ENCODE results near the gene TM6SF1.
"Not testable (repeated sequence)": the region's sequence is repeated elsewhere in the genome, so short reads cannot be mapped to it uniquely, and the experiment has no call there.

DNA sequence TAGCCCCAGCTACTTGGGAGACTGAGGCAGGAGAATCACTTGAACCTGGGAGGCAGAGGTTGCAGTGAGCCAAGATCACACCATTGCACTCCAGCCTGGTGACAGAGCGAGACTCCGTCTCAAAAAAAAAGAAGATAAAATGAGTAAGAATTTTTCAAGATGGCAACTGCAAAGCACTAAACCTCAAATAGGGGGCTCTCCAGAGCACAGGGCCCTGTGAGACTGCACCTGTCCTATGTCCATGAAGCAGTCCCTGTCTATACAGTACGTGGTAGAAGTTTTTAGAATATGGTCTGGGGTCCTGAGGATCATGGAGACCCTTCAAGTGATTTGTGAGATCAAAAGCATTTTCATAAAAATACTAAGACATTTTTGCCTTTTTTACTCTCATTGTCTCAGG lies 22.0 kb upstream of the TM6SF1 start:
- TF ChIP-seq, protein P1, sequence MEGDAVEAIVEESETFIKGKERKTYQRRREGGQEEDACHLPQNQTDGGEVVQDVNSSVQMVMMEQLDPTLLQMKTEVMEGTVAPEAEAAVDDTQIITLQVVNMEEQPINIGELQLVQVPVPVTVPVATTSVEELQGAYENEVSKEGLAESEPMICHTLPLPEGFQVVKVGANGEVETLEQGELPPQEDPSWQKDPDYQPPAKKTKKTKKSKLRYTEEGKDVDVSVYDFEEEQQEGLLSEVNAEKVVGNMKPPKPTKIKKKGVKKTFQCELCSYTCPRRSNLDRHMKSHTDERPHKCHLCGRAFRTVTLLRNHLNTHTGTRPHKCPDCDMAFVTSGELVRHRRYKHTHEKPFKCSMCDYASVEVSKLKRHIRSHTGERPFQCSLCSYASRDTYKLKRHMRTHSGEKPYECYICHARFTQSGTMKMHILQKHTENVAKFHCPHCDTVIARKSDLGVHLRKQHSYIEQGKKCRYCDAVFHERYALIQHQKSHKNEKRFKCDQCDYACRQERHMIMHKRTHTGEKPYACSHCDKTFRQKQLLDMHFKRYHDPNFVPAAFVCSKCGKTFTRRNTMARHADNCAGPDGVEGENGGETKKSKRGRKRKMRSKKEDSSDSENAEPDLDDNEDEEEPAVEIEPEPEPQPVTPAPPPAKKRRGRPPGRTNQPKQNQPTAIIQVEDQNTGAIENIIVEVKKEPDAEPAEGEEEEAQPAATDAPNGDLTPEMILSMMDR (conservative IDR thresholded peaks at IDR 0.05; ENCODE audit: low read depth, low read length), result not testable (repeated sequence)
- TF ChIP-seq EZH2 (IDR thresholded peaks at IDR 0.05; ENCODE audit: low read length, unreplicated experiment); EZH2phosphoT487 (IDR thresholded peaks at IDR 0.05; ENCODE audit: borderline replicate concordance, low read length): not testable (repeated sequence)

Data from PC-3 (cell line).